ENCODE measurements around the gene SLC25A11. TPM values are rescaled to one million over a fixed set of nuclear protein-coding genes. Genes with fewer than 3 reads are reported as not detected.

The SLC25A11 gene
- total and polyA plus RNA-seq, 2 donors (not counting 1 experiment from before 2014, with no cell fraction given): 29.2 to 59.3 TPM

GRCh38 chr17:4895657-4896331 lies 44.1 kb downstream of the SLC25A11 start:
- no peak for DNase-seq (ENCODE audit: low read depth in 2 of 2)
- peaks cover 25% of the 10 kb centered on the region for H3K36me3 ChIP-seq (ENCODE audit: control insufficient read depth, insufficient read depth, low read length)
- TF ChIP-seq EZH2 (IDR thresholded peaks at IDR 0.05; ENCODE audit: low read length, missing control alignments): no peak
- no peak for TF ChIP-seq CTCF (conservative IDR thresholded peaks at IDR 0.05 in 1 of 2, IDR thresholded peaks at IDR 0.05 in 1 of 2; ENCODE audit: low read depth in 1 of 2, low read length in 2 of 2)

GRCh38 chr17:4895121-4895520 lies 44.7 kb downstream of the SLC25A11 start:
- no peaks in the 10 kb centered on the region for H3K4me1 ChIP-seq (ENCODE audit: control insufficient read depth, extremely low read depth, insufficient read depth, low read length)

More at GRCh38 chr17:4895657-4896331, 44.1 kb downstream of the SLC25A11 start:
- Histone ChIP-seq H3K9ac (ENCODE audit: insufficient read depth, low read length) (no peak overlapping the region), H3K79me2 (ENCODE audit: control insufficient read depth, insufficient read depth, low read length) (no peaks in the 10 kb centered on the region), H3K27me3 (ENCODE audit: control insufficient read depth, insufficient read depth, low read length) (no peaks in the 10 kb centered on the region), H3K9me3 (ENCODE audit: control insufficient read depth, insufficient read depth, low read depth, low read length) (no peaks in the 10 kb centered on the region), H3K4me1 (ENCODE audit: control insufficient read depth, extremely low read depth, insufficient read depth, low read length) (no peaks in the 10 kb centered on the region), H4K20me1 (ENCODE audit: control insufficient read depth, extremely low read depth, insufficient read depth, low read length) (no peaks in the 10 kb centered on the region), H3K4me3 (replicated peaks in 1 of 4; ENCODE audit: control extremely low read depth in 1 of 4, insufficient read depth in 1 of 4, low read depth in 3 of 4, low read length in 4 of 4) (no peak overlapping the region), H3K4me2 (ENCODE audit: extremely low read depth, insufficient read depth, low read length) (no peak overlapping the region), H3K27ac (ENCODE audit: insufficient read depth, low read length) (no peak overlapping the region), H2AFZ (ENCODE audit: low read length) (no peak overlapping the region)

More at GRCh38 chr17:4895121-4895520, 44.7 kb downstream of the SLC25A11 start:
- no peak overlapping the region for H3K27ac ChIP-seq (ENCODE audit: insufficient read depth, low read length)
- H3K27me3 ChIP-seq (ENCODE audit: control insufficient read depth, insufficient read depth, low read length): no peaks in the 10 kb centered on the region
- no peak overlapping the region for H3K4me3 ChIP-seq (replicated peaks in 1 of 4; ENCODE audit: control extremely low read depth in 1 of 4, insufficient read depth in 1 of 4, low read depth in 3 of 4, low read length in 4 of 4)
- no peak for TF ChIP-seq CTCF (conservative IDR thresholded peaks at IDR 0.05 in 1 of 2, IDR thresholded peaks at IDR 0.05 in 1 of 2; ENCODE audit: low read depth in 1 of 2, low read length in 2 of 2)
- no peak overlapping the region for H3K4me2 ChIP-seq (ENCODE audit: extremely low read depth, insufficient read depth, low read length)
- H3K36me3 ChIP-seq (ENCODE audit: control insufficient read depth, insufficient read depth, low read length): peaks cover 31% of the 10 kb centered on the region
- H2AFZ ChIP-seq (ENCODE audit: low read length): no peak overlapping the region
- H3K79me2 ChIP-seq (ENCODE audit: control insufficient read depth, insufficient read depth, low read length): no peaks in the 10 kb centered on the region
- no peak for DNase-seq (ENCODE audit: low read depth in 2 of 2)
- no peak overlapping the region for H3K9ac ChIP-seq (ENCODE audit: insufficient read depth, low read length)
- H3K9me3 ChIP-seq (ENCODE audit: control insufficient read depth, insufficient read depth, low read depth, low read length): no peaks in the 10 kb centered on the region
- H4K20me1 ChIP-seq (ENCODE audit: control insufficient read depth, extremely low read depth, insufficient read depth, low read length): no peaks in the 10 kb centered on the region

All from fibroblast of lung (primary cell).